GM12865 (cell line): ENCODE data around the gene FAM81A.

Source experiments
- DNase-seq: peaks from one replicate; pipeline ENCODE4 v3.0.0; 2010; ENCODE audit warnings: low read depth
- H3K4me3 ChIP-seq: 2 replicates; pipeline ENCODE4 v1.5.1; 2011; ENCODE audit warnings: mild to moderate bottlenecking, low read depth, low read length, control low read depth
- CTCF ChIP-seq: IDR thresholded peaks from 2 replicates; pipeline ENCODE4 v1.5.1; 2011; ENCODE audit warnings: low read length, control low read depth, low read depth, inconsistent platforms; ENCODE audit not compliant: insufficient read depth; ENCODE audit errors: missing control alignments

Gene FAM81A

GRCh38 chr15:59548501-59549226 is 110.7 kb downstream of the FAM81A start:
- H3K4me3 ChIP-seq = no peak overlapping the region
- no peak for DNase-seq

GRCh38 chr15:59549301-59550185 is 111.6 kb downstream of the FAM81A start:
- no peak for TF ChIP-seq CTCF
- no peak for DNase-seq
- H3K4me3 ChIP-seq = no peak overlapping the region

More at GRCh38 chr15:59548501-59549226, 110.7 kb downstream of the FAM81A start:
- no peak for TF ChIP-seq CTCF

GRCh38 chr15:59550530-59550929 is 112.5 kb downstream of the FAM81A start:
- no peak for DNase-seq
- H3K4me3 ChIP-seq = no peak overlapping the region
- TF ChIP-seq CTCF = no peak

- TF ChIP-seq CTCF = no peak
- no peak for DNase-seq
- H3K4me3 ChIP-seq = no peak overlapping the region
These were observed 113.0 kb downstream of the FAM81A start for GRCh38 chr15:59550956-59551355.

- no peak for TF ChIP-seq CTCF
- DNase-seq = no peak
- no peak overlapping the region for H3K4me3 ChIP-seq
These were observed 116.1 kb downstream of the FAM81A start for GRCh38 chr15:59553879-59554735.

GRCh38 chr15:59555696-59556095 is 117.7 kb downstream of the FAM81A start:
- no peak for DNase-seq
- no peak for TF ChIP-seq CTCF
- no peak overlapping the region for H3K4me3 ChIP-seq
